HG02642 (cell line): ENCODE results near the gene USP2.

ENCODE experiments used
- ATAC-seq: cut with Tn5 transposase; IDR thresholded peaks from one replicate; pipeline ENCODE4 v1.9.1; 2021; ENCODE audit warnings: mild to moderate bottlenecking; ENCODE audit not compliant: unreplicated experiment, poor library complexity

USP2 gene

DNA sequence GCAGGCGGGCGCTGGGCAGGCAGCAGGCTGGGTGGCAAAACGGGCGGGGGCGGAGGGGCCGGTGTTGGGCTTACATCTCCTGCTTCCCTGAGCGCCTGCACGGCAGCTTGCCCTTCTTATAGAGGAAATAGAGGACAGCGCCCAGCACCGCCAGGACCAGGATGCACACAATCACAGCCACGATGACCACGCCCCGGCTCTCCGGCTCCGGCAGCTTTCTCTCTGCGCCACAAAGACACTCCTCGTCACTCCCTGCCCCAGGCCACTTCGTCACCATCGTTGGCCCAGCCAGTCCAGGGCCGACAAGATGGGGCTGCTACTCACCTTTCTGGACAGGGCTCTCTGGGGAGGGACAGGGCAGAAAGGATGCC lies 70.8 kb downstream of the USP2 start:
- ATAC-seq, result no peak

DNA sequence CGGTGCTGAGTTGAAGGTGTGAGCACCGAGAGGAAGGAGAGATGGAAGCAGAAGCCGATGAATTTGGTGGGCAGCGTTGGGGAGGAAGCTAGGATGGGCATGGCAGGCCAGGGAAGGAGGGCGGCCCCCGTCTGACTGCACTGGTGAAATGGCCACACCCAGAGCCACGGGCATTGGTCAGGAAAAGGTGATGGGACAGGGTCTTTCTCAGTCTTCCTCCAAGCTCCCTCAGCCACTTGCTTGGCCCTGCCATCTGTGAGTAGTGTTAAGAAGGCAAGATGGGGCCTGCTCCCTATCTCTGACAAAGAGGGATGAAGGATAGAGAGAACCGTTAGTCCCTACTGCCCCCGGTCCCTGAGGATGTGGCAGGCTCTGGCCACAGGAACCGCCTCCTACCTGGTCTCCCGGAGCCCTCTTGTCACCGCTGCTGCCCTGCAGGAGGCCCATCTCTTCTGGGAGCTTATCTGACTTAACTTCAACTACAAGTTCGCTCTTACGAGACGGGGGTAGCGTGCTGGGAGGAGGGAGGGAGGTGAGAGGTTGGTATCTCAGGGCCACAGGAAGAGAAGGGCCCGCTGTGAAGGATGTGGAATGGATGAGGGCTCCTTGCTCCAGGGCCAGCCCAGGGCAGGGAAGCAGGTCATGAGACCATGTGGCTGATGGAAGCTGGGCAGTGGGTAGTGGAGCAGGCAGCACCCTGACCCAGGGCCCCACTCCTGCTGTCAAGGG lies 71.4 kb downstream of the USP2 start:
- ATAC-seq, result no peak

DNA sequence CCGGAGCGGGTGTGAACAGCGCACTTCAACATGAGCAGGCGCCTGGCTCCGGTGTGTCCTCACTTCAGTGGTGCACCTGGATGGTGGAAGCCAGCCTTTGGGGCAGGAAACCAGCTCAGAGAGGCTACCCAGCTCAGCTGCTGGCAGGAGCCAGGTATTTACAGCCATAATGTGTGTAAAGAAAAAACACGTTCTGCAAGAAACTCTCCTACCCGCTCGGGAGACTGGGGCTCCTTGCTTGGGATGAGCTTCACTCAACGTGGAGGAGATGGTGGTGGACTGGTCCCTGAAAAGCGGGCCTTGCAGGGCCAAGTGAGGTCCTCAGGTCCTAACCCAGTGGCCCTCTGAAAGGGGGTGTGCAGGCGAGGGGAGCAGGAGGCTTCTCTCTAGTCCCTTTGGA lies 72.1 kb downstream of the USP2 start:
- no peak for ATAC-seq

DNA sequence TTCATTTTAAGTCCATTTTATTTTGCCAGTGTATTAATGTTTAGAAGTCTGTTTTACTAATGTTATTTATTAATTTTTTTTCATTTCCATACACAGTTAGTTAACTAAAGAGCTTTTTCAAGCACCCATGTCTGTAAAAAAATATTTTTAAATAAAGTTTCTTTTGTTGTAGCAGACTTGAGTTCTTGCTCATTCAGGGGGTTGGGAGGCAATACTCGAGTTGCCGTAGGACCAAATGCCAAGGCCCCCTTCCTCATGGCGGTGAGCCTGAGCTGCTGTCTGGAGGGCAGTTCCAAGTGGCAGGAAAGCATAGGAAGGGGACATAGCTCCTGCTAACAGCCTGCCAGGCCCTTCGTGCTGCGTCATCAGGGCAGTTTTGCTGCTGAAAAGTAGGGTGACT lies 73.5 kb downstream of the USP2 start:
- ATAC-seq, result no peak

DNA sequence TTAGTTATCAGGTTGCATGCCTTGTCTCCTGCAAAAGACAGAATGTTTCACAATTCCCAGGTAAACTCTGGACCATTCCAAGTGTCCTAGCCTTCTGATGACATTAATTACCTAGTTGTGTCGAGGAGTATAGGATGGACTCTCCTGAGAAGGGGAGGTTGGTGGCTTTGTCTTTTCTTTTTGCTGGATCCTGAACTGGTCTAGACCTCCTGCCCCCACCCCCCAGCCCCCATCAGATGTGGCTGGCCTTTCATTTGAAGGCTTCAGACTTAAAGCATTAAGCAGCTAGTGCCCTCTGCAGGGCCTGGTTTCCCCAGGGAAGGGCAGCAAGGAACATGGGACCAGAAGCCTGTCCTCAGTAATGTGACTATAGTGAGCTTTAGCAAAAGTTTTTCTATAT lies 74.3 kb downstream of the USP2 start:
- no peak for ATAC-seq

DNA sequence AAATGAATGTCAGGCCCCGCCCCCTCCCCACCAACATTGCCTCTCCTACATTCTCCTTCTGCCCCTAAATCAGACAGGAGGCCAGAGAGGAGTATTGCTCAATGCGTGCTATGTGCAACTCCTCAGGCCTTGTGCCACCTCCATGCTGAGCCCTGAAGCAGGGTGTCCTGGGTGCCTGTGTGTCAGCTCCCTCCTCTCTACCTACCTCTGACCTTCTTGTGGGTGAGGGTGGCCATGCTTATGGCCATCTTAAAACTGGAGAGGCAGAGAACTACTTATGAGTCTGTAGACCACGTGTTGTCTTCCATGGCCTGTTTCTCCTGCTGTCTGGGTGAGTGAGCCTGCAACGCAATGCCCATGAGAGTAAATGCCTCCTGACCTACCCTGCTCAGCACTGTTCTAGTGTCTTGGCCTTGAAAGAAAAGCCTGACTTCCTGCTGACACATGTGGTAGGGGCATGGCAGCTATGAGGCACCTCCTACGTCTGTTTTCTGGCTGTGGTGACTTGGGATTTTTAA lies 75.1 kb downstream of the USP2 start:
- ATAC-seq, result no peak

DNA sequence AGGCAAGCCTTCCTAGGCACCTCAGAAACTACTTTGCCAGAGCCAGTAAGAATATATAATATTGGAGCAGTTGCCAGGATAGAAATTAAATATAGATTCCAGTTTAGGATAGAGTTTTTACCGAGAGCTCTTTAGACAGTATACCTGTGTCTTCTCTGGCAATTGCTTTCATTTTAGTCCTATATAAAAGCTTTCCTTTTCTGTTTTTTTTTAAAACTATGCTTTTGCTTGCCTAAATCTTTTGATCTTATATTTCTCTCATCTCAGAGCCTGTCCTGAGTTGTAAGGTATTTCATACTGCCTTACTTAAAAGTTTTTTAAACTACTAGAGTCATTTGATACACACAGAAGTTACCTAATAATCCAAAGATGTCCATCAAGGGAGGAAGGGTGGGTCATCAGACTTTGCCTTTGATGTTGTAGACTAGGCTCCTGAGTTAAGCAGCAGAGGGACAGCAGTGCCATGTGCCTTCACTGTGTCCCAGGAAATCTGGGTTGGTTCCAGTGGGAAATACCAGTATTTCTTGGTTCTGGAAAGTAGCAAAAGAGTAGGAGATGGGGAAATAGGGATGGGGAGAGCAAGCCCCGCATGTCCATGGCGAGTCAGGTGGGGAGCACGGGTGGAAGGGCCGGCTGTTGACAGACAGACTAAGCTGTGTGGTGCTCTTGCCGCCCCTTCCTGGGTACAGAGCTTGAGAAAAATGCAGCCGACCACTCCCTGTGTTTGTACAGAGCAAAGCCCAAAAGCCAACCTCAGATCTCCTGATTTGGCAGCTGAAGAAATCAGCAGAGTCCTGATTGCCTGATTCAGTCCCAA lies 75.7 kb downstream of the USP2 start:
- ATAC-seq, result no peak
